ENCODE results near the gene FOXF1. TPM values are rescaled to one million over a fixed set of nuclear protein-coding genes. Genes with fewer than 3 reads are reported as not detected.

The FOXF1 gene
- total RNA-seq, 1 experiment from 2014 or later = 0.10 TPM

DNA sequence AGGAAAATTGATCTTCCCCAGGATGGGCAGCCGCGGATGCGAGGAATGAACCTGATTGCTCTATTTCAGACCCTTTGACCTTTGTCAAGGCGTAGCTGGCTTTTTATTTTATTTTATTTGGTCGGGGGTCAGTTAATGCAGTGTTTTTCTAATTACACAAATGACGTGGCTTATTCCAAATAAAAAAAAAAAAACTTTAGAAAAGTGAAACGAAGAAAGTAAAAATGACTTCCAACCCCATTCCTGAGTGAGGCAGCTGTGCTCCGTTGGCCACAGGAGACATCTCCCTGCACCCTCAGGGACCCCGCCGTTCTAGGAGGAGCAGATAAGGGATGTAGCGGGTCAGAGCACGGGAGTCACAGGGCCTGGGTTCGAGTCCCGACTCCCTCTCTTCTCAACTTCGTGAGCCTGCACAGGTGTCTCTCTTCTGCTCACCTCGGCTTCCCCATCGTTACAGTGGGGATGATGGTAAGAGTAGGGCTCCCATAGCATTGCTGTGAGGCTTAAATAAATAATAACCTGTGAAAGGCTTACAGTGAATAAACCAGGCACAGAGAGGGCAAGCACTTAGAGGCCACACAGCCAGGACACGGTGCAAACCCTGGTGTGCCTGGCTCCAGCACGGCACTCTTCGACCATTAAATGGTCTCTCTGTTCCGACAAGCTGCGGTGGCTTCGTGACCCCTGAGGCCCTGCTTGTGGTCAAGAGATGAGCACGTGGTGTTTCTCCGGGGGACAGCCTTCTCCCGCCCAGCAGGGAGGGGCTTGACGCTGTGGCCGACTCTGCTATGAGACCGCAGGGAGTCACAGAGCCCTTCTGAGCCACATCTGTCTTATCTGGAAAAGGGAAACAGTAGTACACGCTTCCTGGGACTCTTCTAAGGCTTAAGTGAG lies 10.2 kb downstream of the FOXF1 start:
- Histone ChIP-seq H3K9me3 (ENCODE audit: control insufficient read depth, insufficient read depth, low read depth, low read length) (no peaks in the 10 kb centered on the region), H3K36me3 (ENCODE audit: control insufficient read depth, insufficient read depth, low read length) (no peaks in the 10 kb centered on the region), H3K27ac (ENCODE audit: low read length) (no peak overlapping the region), H3K4me3 (ENCODE audit: low read depth in 2 of 2, low read length in 2 of 2) (peak overlapping the region in 1 of 2 experiments; percentile 3; a peak in 3 of 4 replicates), H3K4me1 (ENCODE audit: control insufficient read depth, insufficient read depth, low read length) (no peaks in the 10 kb centered on the region), H3K27me3 (ENCODE audit: control insufficient read depth, insufficient read depth, low read length) (no peaks in the 10 kb centered on the region; the same call in 1 of the 2 replicates)
- intact Hi-C loops (cut with micrococcal nuclease; ENCODE audit: unreplicated experiment) (loop anchor here (5.0 kb wide), 1 partner anchor 178 kb away; no protein-coding TSS in a partner anchor), in situ Hi-C loops (cut with HindIII; ENCODE audit: low pct_unique_long_range_greater_than_20kb, low sequenced_read_pairs) (no loop called here)
- ATAC-seq (no peak), DNase-seq (ENCODE audit: low read depth, low spot score) (peak; percentile 36)
- TF ChIP-seq POLR2AphosphoS5 (IDR thresholded peaks at IDR 0.05; ENCODE audit: low read depth, low read length) = no peak
- TF ChIP-seq, protein P1, sequence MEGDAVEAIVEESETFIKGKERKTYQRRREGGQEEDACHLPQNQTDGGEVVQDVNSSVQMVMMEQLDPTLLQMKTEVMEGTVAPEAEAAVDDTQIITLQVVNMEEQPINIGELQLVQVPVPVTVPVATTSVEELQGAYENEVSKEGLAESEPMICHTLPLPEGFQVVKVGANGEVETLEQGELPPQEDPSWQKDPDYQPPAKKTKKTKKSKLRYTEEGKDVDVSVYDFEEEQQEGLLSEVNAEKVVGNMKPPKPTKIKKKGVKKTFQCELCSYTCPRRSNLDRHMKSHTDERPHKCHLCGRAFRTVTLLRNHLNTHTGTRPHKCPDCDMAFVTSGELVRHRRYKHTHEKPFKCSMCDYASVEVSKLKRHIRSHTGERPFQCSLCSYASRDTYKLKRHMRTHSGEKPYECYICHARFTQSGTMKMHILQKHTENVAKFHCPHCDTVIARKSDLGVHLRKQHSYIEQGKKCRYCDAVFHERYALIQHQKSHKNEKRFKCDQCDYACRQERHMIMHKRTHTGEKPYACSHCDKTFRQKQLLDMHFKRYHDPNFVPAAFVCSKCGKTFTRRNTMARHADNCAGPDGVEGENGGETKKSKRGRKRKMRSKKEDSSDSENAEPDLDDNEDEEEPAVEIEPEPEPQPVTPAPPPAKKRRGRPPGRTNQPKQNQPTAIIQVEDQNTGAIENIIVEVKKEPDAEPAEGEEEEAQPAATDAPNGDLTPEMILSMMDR (IDR thresholded peaks at IDR 0.05) = peak; percentile 2
- POLR2A ChIA-PET = no interaction called here
- no TSS peak for BruUV-seq (replicated peaks)
- CTCF ChIA-PET = interaction anchor here (0.6 to 0.7 kb wide), 2 partner anchors 95 to 1564 kb away, joined by 3 to 7 read pairs; no protein-coding TSS in a partner anchor

DNA sequence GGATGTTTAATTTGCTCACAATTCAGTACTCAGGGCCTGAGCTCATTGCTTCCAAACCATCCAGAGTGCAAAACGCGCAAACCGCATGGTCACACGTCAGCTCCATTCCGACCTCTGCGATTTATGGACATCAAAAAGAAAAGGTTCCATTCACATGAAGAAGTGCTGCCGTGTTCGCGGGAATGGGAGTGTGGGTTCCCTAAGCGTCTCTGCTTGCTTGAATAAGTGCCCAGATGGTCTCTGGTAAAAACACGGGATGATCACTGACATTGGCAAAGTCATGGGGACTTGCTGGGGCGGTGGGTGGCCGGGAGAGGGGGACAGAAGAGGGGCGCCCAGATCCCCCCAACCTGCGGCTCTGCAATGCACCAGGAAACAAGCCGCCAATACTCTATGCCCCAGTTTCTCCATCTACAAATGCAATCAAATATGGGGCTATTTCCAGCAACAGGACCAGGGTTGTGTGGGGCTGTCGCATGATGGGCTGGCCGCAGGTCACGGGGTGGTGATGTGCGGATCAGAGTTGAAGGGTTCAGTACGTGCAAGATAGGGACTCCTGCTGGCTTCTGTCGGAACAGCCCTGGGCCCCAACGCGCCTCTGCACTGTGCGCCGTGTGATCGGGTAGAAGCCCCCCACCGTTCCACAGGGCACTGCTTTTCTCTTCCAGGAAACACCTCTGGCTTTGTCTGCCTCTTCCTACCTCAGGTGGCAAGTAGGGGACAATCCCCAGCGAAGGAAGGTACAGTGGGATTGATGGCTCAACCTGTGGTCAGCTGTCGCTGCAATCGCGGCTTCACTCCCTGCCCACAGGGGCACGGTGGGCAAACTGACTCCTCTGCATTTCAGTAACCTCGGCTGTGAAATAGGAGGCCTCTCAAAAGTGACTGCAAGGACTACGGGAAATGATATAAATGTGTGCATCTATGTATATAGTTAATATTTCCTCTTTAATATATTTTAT lies 11.2 kb downstream of the FOXF1 start:
- CTCF ChIA-PET = interaction anchor here (0.6 to 0.7 kb wide), 2 partner anchors 96 to 1563 kb away, joined by 3 to 7 read pairs; no protein-coding TSS in a partner anchor

More for the DNA sequence above, 11.2 kb downstream of the FOXF1 start:
- in situ Hi-C loops (cut with HindIII; ENCODE audit: low pct_unique_long_range_greater_than_20kb, low sequenced_read_pairs) (no loop called here), intact Hi-C loops (cut with micrococcal nuclease; ENCODE audit: unreplicated experiment) (loop anchor here (5.0 kb wide), 1 partner anchor 179 kb away; no protein-coding TSS in a partner anchor)
- no peaks in the 10 kb centered on the region for H3K9me3 ChIP-seq (ENCODE audit: control insufficient read depth, insufficient read depth, low read depth, low read length)
- H3K27me3 ChIP-seq (ENCODE audit: control insufficient read depth, insufficient read depth, low read length) = no peaks in the 10 kb centered on the region; the same call in 1 of the 2 replicates
- no peak overlapping the region for H3K4me3 ChIP-seq (ENCODE audit: low read depth in 2 of 2, low read length in 2 of 2)
- no peak for ATAC-seq
- no TSS peak for BruUV-seq (replicated peaks)
- DNase-seq (ENCODE audit: low read depth, low spot score) = no peak
- H3K27ac ChIP-seq (ENCODE audit: low read length) = no peak overlapping the region
- no peaks in the 10 kb centered on the region for H3K36me3 ChIP-seq (ENCODE audit: control insufficient read depth, insufficient read depth, low read length)
- POLR2A ChIA-PET = no interaction called here
- TF ChIP-seq, protein P1 (IDR thresholded peaks at IDR 0.05) = no peak
- TF ChIP-seq REST (IDR thresholded peaks at IDR 0.05; ENCODE audit: insufficient read depth in 1 of 2, low read depth in 2 of 2, low read length in 1 of 2) (no peak), SIN3A (IDR thresholded peaks at IDR 0.05; ENCODE audit: borderline replicate concordance, insufficient read depth, low read depth, low read length) (no peak), POLR2AphosphoS5 (IDR thresholded peaks at IDR 0.05; ENCODE audit: low read depth, low read length) (no peak), TCF7L2 (IDR thresholded peaks at IDR 0.05; ENCODE audit: low read depth, low read length) (no peak)
- no peaks in the 10 kb centered on the region for H3K4me1 ChIP-seq (ENCODE audit: control insufficient read depth, insufficient read depth, low read length)

Measured in Panc1 (cell line).